Esophagus muscularis mucosa (tissue), 4 donors: ENCODE results near the gene OR52N5. TPM values are rescaled to one million over a fixed set of nuclear protein-coding genes. Genes with fewer than 3 reads are reported as not detected.

ENCODE experiments used
- DNase-seq: peaks from one replicate; pipeline ENCODE4 v3.0.0-alpha.2; 2017; ENCODE audit errors: extremely low spot score
- H3K27ac ChIP-seq, 4 donors: fragments of 200-600 bp; sonication (generic); replicated peaks in 1 of 4; 1 replicate in 3 of 4; 2 replicates in 1 of 4; pipeline ENCODE4 v1.5.1; 2016 to 2019; ENCODE audit warnings: mild to moderate bottlenecking in 1 of 4
- H3K27me3 ChIP-seq, 4 donors: fragments of 200-600 bp; sonication (generic); one replicate each; pipeline versions ENCODE4 v1.5.1 to v1.6.0; 2016 to 2019
- H3K36me3 ChIP-seq, 4 donors: fragments of 200-600 bp; sonication (generic); one replicate each; pipeline ENCODE4 v1.5.1; 2016 to 2019
- H3K4me1 ChIP-seq, 4 donors: fragments of 200-600 bp; sonication (generic); one replicate each; pipeline ENCODE4 v1.5.1; 2016 to 2019
- H3K4me3 ChIP-seq, 4 donors: fragments of 200-600 bp; sonication (generic); 1 replicate in 2 of 4; 2 replicates in 2 of 4; pipeline ENCODE4 v1.5.1; 2016 to 2019; ENCODE audit warnings: mild to moderate bottlenecking in 4 of 4, moderate library complexity in 1 of 4
- H3K9me3 ChIP-seq, 4 donors: fragments of 200-600 bp; sonication (generic); 1 replicate in 3 of 4; 2 replicates in 1 of 4; pipeline ENCODE4 v1.5.1; 2016 to 2019
- EP300 ChIP-seq: sonication (generic); formaldehyde crosslinking; IDR thresholded peaks from one replicate; pipeline ENCODE4 v1.6.1; 2017; ENCODE audit warnings: antibody characterized with exemption
- POLR2A ChIP-seq: fragments of 450-650 bp; IDR thresholded peaks from one replicate; pipeline ENCODE4 v1.6.1; 2017; ENCODE audit warnings: antibody characterized with exemption, moderate library complexity, mild to moderate bottlenecking, low read depth
- POLR2AphosphoS5 ChIP-seq, 2 donors: sonication (generic); formaldehyde crosslinking; IDR thresholded peaks; one replicate each; pipeline ENCODE4 v1.6.1; 2017; ENCODE audit warnings: antibody characterized with exemption in 2 of 2
- WGBS: methylation state at CpG from one replicate; pipeline ENCODE4 v1.1.5; 2018; 5-methylcytosine and 5-hydroxymethylcytosine counted together
- intact Hi-C: fragments of 100-400 bp; cut with DNase I; formaldehyde crosslinking; loops from one replicate; pipeline ENCODE4 v1.15.1; 2023
- total RNA-seq, 4 donors: library from RNA; depleted of rRNA; stranded (reverse); fragments of >200 nt; gene quantifications; one replicate each; pipeline versions ENCODE4 v1.1.0 to v1.2.1, GENCODE V29; 2016
- TF ChIP-seq, protein P1 (sequence below), 3 experiments: fragments of 200-600 bp in 2 of 3; fragments of 450-650 bp in 1 of 3; sonication (generic) in 2 of 3; IDR thresholded peaks; one replicate each; pipeline ENCODE4 v1.5.1; 2017 to 2019; ENCODE audit warnings: antibody characterized with exemption in 3 of 3, mild to moderate bottlenecking in 2 of 3, moderate library complexity in 1 of 3

The OR52N5 gene
- total RNA-seq, 4 donors from 2014 or later, result 0.17 TPM; not detected in 3

- no peaks in the 10 kb centered on the region for H3K9me3 ChIP-seq
- 89% methylated on average over 1 of the region's 1 CpG for WGBS
- TF ChIP-seq POLR2AphosphoS5 (IDR thresholded peaks at IDR 0.05), result no peak
- no peak for TF ChIP-seq POLR2A
- TF ChIP-seq EP300, result no peak
- TF ChIP-seq, protein P1, sequence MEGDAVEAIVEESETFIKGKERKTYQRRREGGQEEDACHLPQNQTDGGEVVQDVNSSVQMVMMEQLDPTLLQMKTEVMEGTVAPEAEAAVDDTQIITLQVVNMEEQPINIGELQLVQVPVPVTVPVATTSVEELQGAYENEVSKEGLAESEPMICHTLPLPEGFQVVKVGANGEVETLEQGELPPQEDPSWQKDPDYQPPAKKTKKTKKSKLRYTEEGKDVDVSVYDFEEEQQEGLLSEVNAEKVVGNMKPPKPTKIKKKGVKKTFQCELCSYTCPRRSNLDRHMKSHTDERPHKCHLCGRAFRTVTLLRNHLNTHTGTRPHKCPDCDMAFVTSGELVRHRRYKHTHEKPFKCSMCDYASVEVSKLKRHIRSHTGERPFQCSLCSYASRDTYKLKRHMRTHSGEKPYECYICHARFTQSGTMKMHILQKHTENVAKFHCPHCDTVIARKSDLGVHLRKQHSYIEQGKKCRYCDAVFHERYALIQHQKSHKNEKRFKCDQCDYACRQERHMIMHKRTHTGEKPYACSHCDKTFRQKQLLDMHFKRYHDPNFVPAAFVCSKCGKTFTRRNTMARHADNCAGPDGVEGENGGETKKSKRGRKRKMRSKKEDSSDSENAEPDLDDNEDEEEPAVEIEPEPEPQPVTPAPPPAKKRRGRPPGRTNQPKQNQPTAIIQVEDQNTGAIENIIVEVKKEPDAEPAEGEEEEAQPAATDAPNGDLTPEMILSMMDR (IDR thresholded peaks at IDR 0.05), result no peak
- no peak within 1 kb of the TSS for H3K27ac ChIP-seq
- H3K4me3 ChIP-seq, result no peak within 1 kb of the TSS
- no peaks in the 10 kb centered on the region for H3K4me1 ChIP-seq
- no peaks in the 10 kb centered on the region for H3K27me3 ChIP-seq
- no peak for DNase-seq
- no peaks in the 10 kb centered on the region for H3K36me3 ChIP-seq
- intact Hi-C loops, result no loop called here
Observed at GRCh38 chr11:5736396-5736795, 46.8 kb downstream of the OR52N5 start, which contains the start of gene OR56B1. TSS of gene OR56B1 (plus strand) at chr11:5736448. CDS start at chr11:5736517, 69 bp downstream.

DNA sequence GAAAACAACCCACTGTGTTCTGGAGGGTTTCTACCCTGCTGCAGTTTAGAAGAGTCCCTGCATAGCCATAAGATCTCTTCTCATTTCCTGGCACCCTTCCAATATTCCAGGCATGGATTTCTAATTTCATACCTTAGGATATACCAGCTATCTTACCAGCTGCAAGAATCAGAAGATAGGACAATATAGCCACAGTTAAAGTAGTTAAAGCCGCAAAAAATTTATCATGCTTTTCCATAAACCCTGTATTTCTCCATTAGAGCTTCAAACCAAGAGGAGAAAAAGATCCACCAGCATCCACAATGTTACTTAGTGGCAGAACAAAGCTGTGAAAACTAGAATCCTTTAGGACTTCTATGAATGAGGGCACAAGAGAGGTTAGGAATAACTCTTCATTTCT lies 55.5 kb downstream of the OR52N5 start:
- H3K4me3 ChIP-seq, result no peak overlapping the region
- no peaks in the 10 kb centered on the region for H3K36me3 ChIP-seq
- intact Hi-C loops, result no loop called here
- WGBS, result 83% methylated on average over 1 of the region's 1 CpG
- H3K27me3 ChIP-seq, result no peaks in the 10 kb centered on the region
- H3K9me3 ChIP-seq, result no peaks in the 10 kb centered on the region
- no peaks in the 10 kb centered on the region for H3K4me1 ChIP-seq
- DNase-seq, result no peak
- TF ChIP-seq, protein P1 (IDR thresholded peaks at IDR 0.05), result no peak
- TF ChIP-seq POLR2AphosphoS5 (IDR thresholded peaks at IDR 0.05) (no peak), POLR2A (no peak), EP300 (no peak)
- no peak overlapping the region for H3K27ac ChIP-seq

DNA sequence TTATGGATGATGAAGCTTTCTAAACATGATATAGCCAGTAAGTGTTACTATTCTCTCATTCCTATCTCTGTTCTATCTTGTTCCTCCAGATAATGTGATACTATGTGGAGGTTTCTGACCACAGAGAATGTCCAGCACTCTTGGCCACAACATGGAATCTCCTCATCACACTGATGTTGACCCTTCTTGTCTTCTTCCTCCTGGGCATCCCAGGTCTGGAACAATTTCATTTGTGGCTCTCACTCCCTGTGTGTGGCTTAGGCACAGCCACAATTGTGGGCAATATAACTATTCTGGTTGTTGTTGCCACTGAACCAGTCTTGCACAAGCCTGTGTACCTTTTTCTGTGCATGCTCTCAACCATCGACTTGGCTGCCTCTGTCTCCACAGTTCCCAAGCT lies 56.8 kb downstream of the OR52N5 start:
- H3K27me3 ChIP-seq, result no peaks in the 10 kb centered on the region
- no peak overlapping the region for H3K27ac ChIP-seq
- no peaks in the 10 kb centered on the region for H3K4me1 ChIP-seq
- no peaks in the 10 kb centered on the region for H3K36me3 ChIP-seq
- WGBS, result 83% methylated on average over 1 of the region's 1 CpG
- intact Hi-C loops, result no loop called here
- no peak for DNase-seq
- TF ChIP-seq POLR2AphosphoS5 (IDR thresholded peaks at IDR 0.05), result no peak
- no peak for TF ChIP-seq EP300
- TF ChIP-seq, protein P1 (IDR thresholded peaks at IDR 0.05), result no peak
- TF ChIP-seq POLR2A, result no peak
- H3K4me3 ChIP-seq, result no peak overlapping the region
- H3K9me3 ChIP-seq, result no peaks in the 10 kb centered on the region

Other genes starting within 250 kb of the OR52N5 start
- gene OR52H1, start 234.8 kb downstream of the OR52N5 start, total RNA-seq, result not detected
- gene OR52B6, start 202.5 kb downstream of the OR52N5 start, total RNA-seq, result not detected
- gene TRIM6, start 186.7 kb downstream of the OR52N5 start, total RNA-seq, result 1 to 10 TPM; 1.8 to 3.4 (median 2.5) TPM
- 1 to 10 TPM; 3.0 to 5.0 (median 3.9) TPM for gene TRIM34, start 158.4 kb downstream of the OR52N5 start, total RNA-seq
- gene TRIM5, start 98.3 kb downstream of the OR52N5 start, total RNA-seq, result 10 to 100 TPM; 15.9 to 21.5 (median 16.6) TPM
- 10 to 100 TPM; 27.1 to 46.6 (median 36.7) TPM for gene TRIM22, start 93.6 kb downstream of the OR52N5 start, total RNA-seq
- gene OR56B1, start 46.9 kb downstream of the OR52N5 start, total RNA-seq, result not detected
- not detected for gene OR52N4, start 29.1 kb downstream of the OR52N5 start, total RNA-seq
- gene OR52N1, start 7.9 kb upstream of the OR52N5 start, total RNA-seq, result not detected
- gene OR52N2, start 25.6 kb upstream of the OR52N5 start, total RNA-seq, result not detected
- not detected for gene OR52E6, start 58.5 kb upstream of the OR52N5 start, total RNA-seq
- gene OR52E8, start 74.3 kb upstream of the OR52N5 start, total RNA-seq, result not detected
- gene OR52E4, start 97.3 kb upstream of the OR52N5 start, total RNA-seq, result not detected
- not detected for gene OR52E5, start 109.9 kb upstream of the OR52N5 start, total RNA-seq
- gene OR56A3, start 158.9 kb upstream of the OR52N5 start, total RNA-seq, result not detected
- not detected for gene OR56A5, start 185.1 kb upstream of the OR52N5 start, total RNA-seq
- gene OR52L1, start 203.6 kb upstream of the OR52N5 start, total RNA-seq, result not detected
- gene OR56A4, start 223.6 kb upstream of the OR52N5 start, total RNA-seq, result not detected
- gene OR56A1, start 247.4 kb upstream of the OR52N5 start, total RNA-seq, result not detected